ENCODE data around the gene SEC16B.

GRCh38 chr1:177947623-177948022, 22.2 kb downstream of the SEC16B start:
- TF ChIP-seq CTCF (IDR thresholded peaks at IDR 0.05 in 4 of 5, conservative IDR thresholded peaks at IDR 0.05 in 1 of 5) (no peak), POLR2A (IDR thresholded peaks at IDR 0.05) (no peak)

All from gastrocnemius medialis (tissue), 4 donors.